Calu3 (cell line): Measurements from ENCODE around the gene TMEM266. TPM values are rescaled to one million over a fixed set of nuclear protein-coding genes. Genes with fewer than 3 reads are reported as not detected.

Experiments
- BruUV-seq: library from RNA; stranded (reverse); fragments of 400-500 nt; replicated peaks from 2 replicates; lab custom pipeline; 2021; lab: Mats Ljungman, UMichigan
- CTCF ChIA-PET: fragments of 300-600 bp; sonication (Branson Sonifier 250); formaldehyde crosslinking; loops from one replicate; lab custom pipeline; 2022; ENCODE audit warnings: antibody characterized with exemption; lab: Charles Lee
- DNase-seq: peaks from one replicate; pipeline ENCODE4 v3.0.0; 2022
- H3K27ac Mint-ChIP-seq: one replicate; pipeline ENCODE4 v1.8.0; 2022; ENCODE audit warnings: mixed read lengths; ENCODE audit not compliant: unreplicated experiment
- H3K27me3 Mint-ChIP-seq: one replicate; pipeline ENCODE4 v1.8.0; 2022; ENCODE audit warnings: mixed read lengths; ENCODE audit not compliant: unreplicated experiment
- H3K36me3 Mint-ChIP-seq: one replicate; pipeline ENCODE4 v1.8.0; 2022; ENCODE audit warnings: mild to moderate bottlenecking, moderate library complexity, mixed read lengths; ENCODE audit not compliant: insufficient read depth, unreplicated experiment
- H3K4me1 Mint-ChIP-seq: one replicate; pipeline ENCODE4 v1.8.0; 2022; ENCODE audit warnings: mild to moderate bottlenecking, low read depth, mixed read lengths; ENCODE audit not compliant: unreplicated experiment
- H3K4me3 Mint-ChIP-seq: one replicate; pipeline ENCODE4 v1.8.0; 2022; ENCODE audit warnings: mild to moderate bottlenecking, low read depth, moderate library complexity, mixed read lengths; ENCODE audit not compliant: unreplicated experiment
- H3K9me3 Mint-ChIP-seq: one replicate; pipeline ENCODE4 v1.8.0; 2022; ENCODE audit warnings: low read depth, mixed read lengths; ENCODE audit not compliant: unreplicated experiment
- intact Hi-C: fragments of 100-400 bp; cut with micrococcal nuclease; formaldehyde crosslinking; loops from one replicate; pipeline ENCODE4 v1.10.0; 2022; ENCODE audit not compliant: unreplicated experiment
- total RNA-seq: library from RNA; stranded (reverse); gene quantifications from 2 replicates; pipeline ENCODE4 v1.2.3, GENCODE V29; 2022
- TF ChIP-seq, protein P1 (sequence below): fragments of 200-600 bp; IDR thresholded peaks from one replicate; pipeline ENCODE4 v1.8.0; 2022; ENCODE audit warnings: antibody characterized with exemption; ENCODE audit not compliant: unreplicated experiment

Gene TMEM266
- total RNA-seq, 1 experiment from 2014 or later = not detected

GRCh38 chr15:76200641-76201105 lies 140.9 kb downstream of the TMEM266 start:
- DNase-seq = no peak
- Mint-ChIP-seq H3K9me3 (no peaks in the 10 kb centered on the region), H3K4me1 (peaks cover 39% of the 10 kb centered on the region), H3K36me3 (peaks cover 19% of the 10 kb centered on the region), H3K27me3 (no peaks in the 10 kb centered on the region), H3K4me3 (no peak overlapping the region), H3K27ac (no peak overlapping the region)
- CTCF ChIA-PET = no interaction called here
- no TSS peak for BruUV-seq
- intact Hi-C loops = no loop called here
- TF ChIP-seq, protein P1, sequence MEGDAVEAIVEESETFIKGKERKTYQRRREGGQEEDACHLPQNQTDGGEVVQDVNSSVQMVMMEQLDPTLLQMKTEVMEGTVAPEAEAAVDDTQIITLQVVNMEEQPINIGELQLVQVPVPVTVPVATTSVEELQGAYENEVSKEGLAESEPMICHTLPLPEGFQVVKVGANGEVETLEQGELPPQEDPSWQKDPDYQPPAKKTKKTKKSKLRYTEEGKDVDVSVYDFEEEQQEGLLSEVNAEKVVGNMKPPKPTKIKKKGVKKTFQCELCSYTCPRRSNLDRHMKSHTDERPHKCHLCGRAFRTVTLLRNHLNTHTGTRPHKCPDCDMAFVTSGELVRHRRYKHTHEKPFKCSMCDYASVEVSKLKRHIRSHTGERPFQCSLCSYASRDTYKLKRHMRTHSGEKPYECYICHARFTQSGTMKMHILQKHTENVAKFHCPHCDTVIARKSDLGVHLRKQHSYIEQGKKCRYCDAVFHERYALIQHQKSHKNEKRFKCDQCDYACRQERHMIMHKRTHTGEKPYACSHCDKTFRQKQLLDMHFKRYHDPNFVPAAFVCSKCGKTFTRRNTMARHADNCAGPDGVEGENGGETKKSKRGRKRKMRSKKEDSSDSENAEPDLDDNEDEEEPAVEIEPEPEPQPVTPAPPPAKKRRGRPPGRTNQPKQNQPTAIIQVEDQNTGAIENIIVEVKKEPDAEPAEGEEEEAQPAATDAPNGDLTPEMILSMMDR = no peak

GRCh38 chr15:76201536-76202255 lies 141.9 kb downstream of the TMEM266 start:
- no TSS peak for BruUV-seq
- Mint-ChIP-seq H3K9me3 (no peaks in the 10 kb centered on the region), H3K27me3 (no peaks in the 10 kb centered on the region), H3K4me3 (no peak overlapping the region), H3K27ac (no peak overlapping the region), H3K4me1 (peaks cover 29% of the 10 kb centered on the region), H3K36me3 (peaks cover 15% of the 10 kb centered on the region)
- TF ChIP-seq, protein P1 = no peak
- CTCF ChIA-PET = no interaction called here
- DNase-seq = no peak
- intact Hi-C loops = no loop called here

DNA sequence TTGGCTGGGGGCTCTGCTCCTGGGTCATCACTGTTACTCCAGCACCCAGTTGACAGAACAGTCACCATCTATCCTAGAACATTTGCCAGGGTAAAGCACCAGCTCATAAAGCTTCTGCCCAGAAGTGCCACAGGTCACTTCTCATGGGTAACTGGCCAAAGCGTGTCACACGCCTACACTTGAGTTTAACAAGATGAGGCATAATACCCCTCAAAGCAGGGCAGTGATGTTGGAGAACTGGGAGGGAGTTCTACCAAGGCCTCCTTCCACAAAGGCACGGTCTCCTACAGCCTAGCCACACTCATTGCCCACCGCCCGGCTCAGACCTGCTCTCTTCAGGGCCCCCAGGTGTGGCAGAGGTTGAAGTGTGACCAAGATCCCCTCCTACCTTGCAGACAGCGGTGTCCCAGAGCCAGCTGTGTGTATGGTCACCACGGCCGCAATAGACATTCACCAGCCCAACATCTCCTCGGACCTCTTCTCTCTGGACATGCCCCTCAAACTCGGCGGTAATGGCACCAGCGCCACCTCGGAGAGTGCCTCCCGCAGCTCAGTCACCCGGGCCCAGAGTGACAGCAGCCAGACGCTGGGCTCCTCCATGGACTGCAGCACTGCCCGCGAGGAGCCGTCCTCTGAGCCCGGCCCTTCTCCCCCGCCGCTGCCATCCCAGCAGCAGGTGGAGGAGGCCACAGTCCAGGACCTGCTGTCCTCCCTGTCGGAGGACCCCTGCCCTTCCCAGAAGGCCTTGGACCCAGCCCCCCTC lies 143.7 kb downstream of the TMEM266 start:
- no peak overlapping the region for H3K4me3 Mint-ChIP-seq
- intact Hi-C loops = no loop called here
- no peak for DNase-seq
- no peaks in the 10 kb centered on the region for H3K9me3 Mint-ChIP-seq
- TF ChIP-seq, protein P1 = no peak
- H3K36me3 Mint-ChIP-seq = peaks cover 11% of the 10 kb centered on the region
- no peak overlapping the region for H3K27ac Mint-ChIP-seq
- H3K27me3 Mint-ChIP-seq = no peaks in the 10 kb centered on the region
- BruUV-seq = no TSS peak
- peaks cover 11% of the 10 kb centered on the region for H3K4me1 Mint-ChIP-seq
- CTCF ChIA-PET = no interaction called here

DNA sequence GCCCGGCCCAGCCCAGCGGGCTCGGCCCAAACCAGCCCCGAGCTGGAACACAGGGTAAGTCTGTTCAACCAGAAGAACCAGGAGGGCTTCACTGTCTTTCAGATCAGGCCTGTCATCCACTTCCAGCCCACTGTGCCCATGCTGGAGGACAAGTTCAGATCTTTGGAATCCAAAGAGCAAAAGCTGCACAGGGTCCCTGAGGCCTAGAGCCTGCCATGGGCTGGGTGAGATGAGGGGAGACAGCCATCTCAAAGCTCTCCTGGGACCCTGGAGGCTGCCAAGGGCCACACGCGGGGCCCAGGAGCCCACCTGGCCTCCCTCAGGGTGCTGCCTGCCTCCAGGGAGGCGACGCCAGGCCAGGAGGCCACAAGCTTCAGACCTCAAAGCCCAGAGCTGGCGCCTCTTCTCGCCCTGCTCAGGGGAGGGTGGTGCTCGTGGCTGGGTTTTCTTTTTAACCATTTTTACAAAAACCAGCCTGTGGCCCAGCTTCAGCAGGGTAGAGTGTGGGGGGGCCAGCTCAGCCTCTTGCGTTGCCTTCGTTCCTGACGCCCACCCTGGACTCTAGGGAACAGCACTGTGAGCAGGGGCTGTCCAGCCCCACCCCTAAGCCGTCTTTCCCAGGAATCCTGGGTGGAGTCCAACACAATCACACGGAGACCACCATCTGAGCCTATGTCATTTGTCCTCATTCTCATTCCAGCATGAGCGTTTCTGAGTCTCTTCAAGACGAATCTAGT lies 144.5 kb downstream of the TMEM266 start:
- Mint-ChIP-seq H3K4me3 (no peak overlapping the region), H3K27me3 (no peaks in the 10 kb centered on the region), H3K36me3 (peaks cover 11% of the 10 kb centered on the region), H3K27ac (no peak overlapping the region), H3K9me3 (no peaks in the 10 kb centered on the region), H3K4me1 (peaks cover 3% of the 10 kb centered on the region)
- no TSS peak for BruUV-seq
- DNase-seq = no peak
- intact Hi-C loops = no loop called here
- CTCF ChIA-PET = no interaction called here
- TF ChIP-seq, protein P1 = no peak
